Endothelial cell of coronary artery (primary cell): ENCODE data around the gene FUCA2. TPM values are rescaled to one million over a fixed set of nuclear protein-coding genes. Genes with fewer than 3 reads are reported as not detected.

ENCODE experiments used
- total RNA-seq: library from RNA; depleted of rRNA; stranded (reverse); fragments of >200 nt; gene quantifications from 2 replicates; pipeline ENCODE4 v1.2.3, GENCODE V29; 2014

Gene FUCA2, protein sequence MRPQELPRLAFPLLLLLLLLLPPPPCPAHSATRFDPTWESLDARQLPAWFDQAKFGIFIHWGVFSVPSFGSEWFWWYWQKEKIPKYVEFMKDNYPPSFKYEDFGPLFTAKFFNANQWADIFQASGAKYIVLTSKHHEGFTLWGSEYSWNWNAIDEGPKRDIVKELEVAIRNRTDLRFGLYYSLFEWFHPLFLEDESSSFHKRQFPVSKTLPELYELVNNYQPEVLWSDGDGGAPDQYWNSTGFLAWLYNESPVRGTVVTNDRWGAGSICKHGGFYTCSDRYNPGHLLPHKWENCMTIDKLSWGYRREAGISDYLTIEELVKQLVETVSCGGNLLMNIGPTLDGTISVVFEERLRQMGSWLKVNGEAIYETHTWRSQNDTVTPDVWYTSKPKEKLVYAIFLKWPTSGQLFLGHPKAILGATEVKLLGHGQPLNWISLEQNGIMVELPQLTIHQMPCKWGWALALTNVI
- total RNA-seq = 26.4 and 29.0 TPM in 2 replicates

DNA sequence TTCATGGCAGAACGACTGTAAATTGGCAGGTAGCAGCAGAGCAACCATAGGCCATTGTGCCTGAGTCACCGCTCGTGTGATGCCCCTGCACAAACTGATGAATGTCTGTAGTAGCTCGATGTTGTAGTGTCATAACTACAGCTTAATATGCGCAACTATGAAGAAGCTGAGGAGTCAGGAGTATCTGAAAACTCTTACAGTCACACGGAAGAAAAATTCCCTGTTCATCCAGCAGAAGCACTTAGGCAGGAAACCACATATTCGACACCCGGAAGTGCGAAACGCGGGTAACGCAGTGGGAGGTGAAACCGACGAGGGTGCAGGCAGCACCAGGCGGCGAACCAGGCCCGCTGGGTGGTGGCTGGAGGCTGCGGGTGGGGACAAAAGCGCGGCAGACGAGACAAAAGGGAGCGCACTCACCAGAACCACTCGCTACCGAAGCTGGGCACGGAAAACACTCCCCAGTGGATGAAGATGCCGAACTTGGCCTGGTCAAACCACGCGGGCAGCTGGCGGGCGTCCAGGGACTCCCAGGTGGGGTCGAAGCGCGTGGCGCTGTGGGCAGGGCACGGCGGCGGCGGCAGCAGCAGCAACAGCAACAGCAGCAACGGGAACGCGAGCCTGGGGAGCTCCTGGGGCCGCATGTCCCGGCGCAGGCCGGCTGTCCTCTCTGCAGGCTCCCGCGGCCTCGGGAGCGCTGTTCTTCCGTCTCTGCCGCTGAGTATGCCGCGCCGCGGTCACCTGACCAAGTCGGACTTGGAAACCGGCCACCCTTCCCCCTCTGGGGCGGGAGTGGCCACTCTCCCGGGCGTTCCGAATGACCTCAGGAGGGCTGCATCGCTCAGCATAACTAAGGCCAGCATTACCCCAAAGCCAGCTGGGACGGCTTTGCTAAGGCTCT lies at the start of gene FUCA2:
FUCA2 (minus strand) TSS at position 730 of the 901 bp plus-strand sequence; CDS start at position 644, 86 bp downstream.

GRCh38 chr6:143450453-143451371 lies 60.8 kb downstream of the FUCA2 start, which contains the start of the genes ADAT2 and PEX3:
Gene ADAT2 (minus strand): TSS chr6:143450695. CDS start chr6:143450658, 37 bp downstream.
Gene PEX3 (plus strand): TSS chr6:143450805. CDS start chr6:143451043, 238 bp downstream.

Other genes with a start within 250 kb of the FUCA2 start
- 4.1 and 4.7 TPM in 2 replicates for gene ADAT2, start 61.0 kb downstream of the FUCA2 start, total RNA-seq
- gene PEX3, start 60.9 kb downstream of the FUCA2 start, total RNA-seq = 20.3 and 20.5 TPM in 2 replicates
- gene PHACTR2, start 166.2 kb upstream of the FUCA2 start, total RNA-seq = 81.7 and 114 TPM in 2 replicates